AG04450 (cell line): ENCODE measurements around the gene COPB2. TPM values are rescaled to one million over a fixed set of nuclear protein-coding genes. Genes with fewer than 3 reads are reported as not detected.
"Not testable (repeated sequence)": the region's sequence is repeated elsewhere in the genome, so short reads cannot be mapped to it uniquely, and the experiment has no call there.

Experiments used
- CTCF ChIA-PET: fragments of 300-600, 350-600 bp; formaldehyde crosslinking; extraction: SDS; loops from one replicate; lab custom pipeline; 2022; ENCODE audit warnings: antibody characterized with exemption, inconsistent platforms; lab: Charles Lee
- POLR2A ChIA-PET: fragments of 350-600 bp; formaldehyde crosslinking; extraction: SDS; loops from one replicate; lab custom pipeline; 2021; ENCODE audit warnings: antibody characterized with exemption, inconsistent platforms; lab: Yijun Ruan, JAX
- DNase-seq: peaks from one replicate; pipeline ENCODE4 v3.0.0-alpha.2; 2011; ENCODE audit warnings: low read depth, low spot score
- H3K27ac ChIP-seq: one replicate; pipeline ENCODE4 v1.5.1; 2012; ENCODE audit warnings: low read depth, low read length, control low read depth
- H3K27me3 ChIP-seq: one replicate; pipeline ENCODE4 v1.6.0; 2012; ENCODE audit warnings: low read length; ENCODE audit not compliant: control insufficient read depth, insufficient read depth
- H3K4me3 ChIP-seq: 2 replicates; pipeline ENCODE4 v1.5.1; 2011; ENCODE audit warnings: mild to moderate bottlenecking, low read depth, low read length, control low read depth
- H3K9me3 ChIP-seq: 2 replicates; pipeline ENCODE4 v1.5.1; 2012; ENCODE audit warnings: low read length; ENCODE audit not compliant: control insufficient read depth, insufficient read depth
- polyA plus RNA-seq: library from polyadenylated mRNA; depleted of rRNA; stranded (reverse); fragments of >200 nt; gene quantifications from 2 replicates; pipeline ENCODE4 v1.2.3, GENCODE V29; 2011
- TF ChIP-seq, protein P1 (sequence below): IDR thresholded peaks from 2 replicates; pipeline ENCODE4 v1.5.1; 2011; ENCODE audit warnings: low read depth, low read length, control low read depth, inconsistent platforms

Gene COPB2
- polyA plus RNA-seq, 1 experiment = 331 TPM

DNA sequence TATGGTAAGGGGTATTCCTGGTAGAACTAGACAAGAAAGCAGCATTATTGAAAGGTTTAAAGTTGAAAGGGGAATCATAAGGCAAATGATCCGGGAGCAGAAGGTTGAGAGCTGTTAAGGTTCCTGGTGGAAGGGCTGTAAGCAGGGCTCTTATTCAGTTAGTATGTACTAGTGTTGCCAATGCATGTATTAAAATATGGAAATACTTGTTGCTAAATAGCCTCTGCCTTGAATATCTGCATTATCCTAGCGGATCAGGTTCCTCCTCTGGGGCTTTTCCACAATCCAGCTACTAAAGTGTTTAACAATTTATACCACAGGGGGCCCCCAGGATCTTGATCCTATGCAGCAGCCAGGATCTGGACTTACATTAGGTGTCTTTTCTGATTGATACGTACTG lies 7.3 kb upstream of the COPB2 start:
- H3K4me3 ChIP-seq = no peak overlapping the region
- POLR2A ChIA-PET = no interaction called here
- H3K27ac ChIP-seq = no peak overlapping the region

DNA sequence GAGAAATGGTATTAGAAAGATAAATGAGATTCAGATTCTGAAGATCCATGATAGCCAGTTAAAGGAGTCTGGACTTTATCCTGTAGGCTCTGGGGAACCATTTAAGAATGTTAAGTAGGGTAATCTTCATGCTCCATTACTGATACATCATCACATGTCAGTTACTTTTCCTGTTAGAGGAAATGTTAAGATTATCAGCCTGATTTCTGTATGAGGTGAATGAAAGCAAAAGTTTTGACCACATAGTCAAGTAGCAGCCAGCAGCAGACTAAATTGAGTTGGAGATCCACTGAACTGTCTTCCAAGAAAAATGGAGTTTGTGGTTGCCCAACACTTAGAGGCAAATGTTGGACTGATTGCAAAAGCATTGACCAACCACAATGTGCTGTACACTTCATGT lies 4.7 kb upstream of the COPB2 start:
- H3K27me3 ChIP-seq = peaks cover 2% of the 10 kb centered on the region
- ChIA-PET POLR2A (no interaction called here), CTCF (no interaction called here)
- H3K4me3 ChIP-seq = no peak overlapping the region
- TF ChIP-seq, protein P1, sequence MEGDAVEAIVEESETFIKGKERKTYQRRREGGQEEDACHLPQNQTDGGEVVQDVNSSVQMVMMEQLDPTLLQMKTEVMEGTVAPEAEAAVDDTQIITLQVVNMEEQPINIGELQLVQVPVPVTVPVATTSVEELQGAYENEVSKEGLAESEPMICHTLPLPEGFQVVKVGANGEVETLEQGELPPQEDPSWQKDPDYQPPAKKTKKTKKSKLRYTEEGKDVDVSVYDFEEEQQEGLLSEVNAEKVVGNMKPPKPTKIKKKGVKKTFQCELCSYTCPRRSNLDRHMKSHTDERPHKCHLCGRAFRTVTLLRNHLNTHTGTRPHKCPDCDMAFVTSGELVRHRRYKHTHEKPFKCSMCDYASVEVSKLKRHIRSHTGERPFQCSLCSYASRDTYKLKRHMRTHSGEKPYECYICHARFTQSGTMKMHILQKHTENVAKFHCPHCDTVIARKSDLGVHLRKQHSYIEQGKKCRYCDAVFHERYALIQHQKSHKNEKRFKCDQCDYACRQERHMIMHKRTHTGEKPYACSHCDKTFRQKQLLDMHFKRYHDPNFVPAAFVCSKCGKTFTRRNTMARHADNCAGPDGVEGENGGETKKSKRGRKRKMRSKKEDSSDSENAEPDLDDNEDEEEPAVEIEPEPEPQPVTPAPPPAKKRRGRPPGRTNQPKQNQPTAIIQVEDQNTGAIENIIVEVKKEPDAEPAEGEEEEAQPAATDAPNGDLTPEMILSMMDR = no peak
- no peak for DNase-seq
- H3K27ac ChIP-seq = no peak overlapping the region
- no peaks in the 10 kb centered on the region for H3K9me3 ChIP-seq

More for the DNA sequence above, 7.3 kb upstream of the COPB2 start:
- TF ChIP-seq, protein P1 = no peak
- CTCF ChIA-PET = interaction anchor here (1.3 kb wide), 1 partner anchor 27 kb away, joined by 4 read pairs; no protein-coding TSS in a partner anchor
- no peak for DNase-seq
- Histone ChIP-seq H3K9me3 (no peaks in the 10 kb centered on the region), H3K27me3 (peaks cover 2% of the 10 kb centered on the region)

DNA sequence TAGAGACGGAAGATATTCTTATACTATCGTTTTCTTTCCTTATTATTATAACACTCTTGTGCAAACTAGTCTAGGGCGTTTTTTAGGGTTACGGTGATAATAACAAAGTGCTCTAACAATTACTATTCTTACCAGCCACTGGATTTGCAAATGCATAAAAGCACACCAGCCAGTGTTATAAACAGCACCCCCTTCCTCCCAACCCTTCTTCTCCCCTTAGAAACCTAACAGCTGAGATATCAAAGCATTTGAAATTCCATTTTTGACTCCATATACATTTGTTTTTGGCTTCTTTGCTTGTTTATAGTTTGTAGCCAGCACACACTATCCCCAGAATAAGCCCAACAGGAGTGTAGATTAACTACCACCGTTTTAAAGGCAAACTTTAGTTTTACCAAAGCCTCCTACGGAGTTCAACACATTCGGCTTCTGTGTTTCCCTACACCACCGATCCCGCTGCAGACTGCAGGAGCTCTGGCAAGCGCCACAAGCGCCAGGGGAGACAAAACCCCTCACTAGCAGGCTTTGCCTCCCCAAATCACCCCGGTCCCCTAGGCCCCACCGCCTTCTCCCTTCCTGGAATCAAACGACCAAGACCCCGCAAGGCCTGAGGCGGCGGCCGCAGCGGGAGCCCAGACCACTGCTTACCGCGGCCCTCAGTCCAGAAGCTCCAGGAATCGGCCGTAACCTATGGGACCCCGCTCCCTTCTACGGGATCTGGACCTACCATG lies 461 bp downstream of the COPB2 start:
- H3K27me3 ChIP-seq = no peaks in the 10 kb centered on the region
- CTCF ChIA-PET = interaction anchor here (0.7 to 1.6 kb wide), 4 partner anchors 10 to 459 kb away, joined by 3 to 7 read pairs (median 4); no protein-coding TSS in a partner anchor
- peak overlapping the region; percentile 93 for H3K27ac ChIP-seq
- POLR2A ChIA-PET = interaction anchor here (0.7 to 1.5 kb wide), 3 partner anchors 35 to 97 kb away, joined by 3 to 6 read pairs (median 3); no protein-coding TSS in a partner anchor
- TF ChIP-seq, protein P1 = no peak
- DNase-seq = no peak
- peak overlapping the region; percentile 94 for H3K4me3 ChIP-seq
- no peaks in the 10 kb centered on the region for H3K9me3 ChIP-seq

DNA sequence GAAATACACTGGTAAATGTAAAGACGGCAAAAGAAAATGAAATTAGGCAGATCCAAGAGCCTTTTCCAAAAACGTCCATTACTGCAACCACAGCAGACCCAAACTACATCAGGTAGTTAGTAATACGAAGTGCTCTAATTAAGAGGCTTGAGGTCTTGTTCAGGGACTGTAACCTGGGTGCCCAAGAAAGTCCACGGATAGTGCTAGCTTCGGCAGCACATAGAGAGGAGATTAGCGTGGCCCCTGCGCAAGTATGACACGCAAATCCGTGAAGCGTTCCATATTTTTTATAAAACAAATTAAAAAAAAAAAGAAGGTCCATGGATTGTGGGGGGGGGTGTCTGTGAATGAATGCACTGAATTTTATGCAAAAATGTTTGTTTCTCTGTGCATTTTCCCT lies 1.4 kb downstream of the COPB2 start:
- POLR2A ChIA-PET = interaction anchor here (0.9 kb wide), 1 partner anchor 86 kb away, joined by 5 read pairs; no protein-coding TSS in a partner anchor
- no peak for DNase-seq
- CTCF ChIA-PET = interaction anchor here (1.3 to 1.8 kb wide), 2 partner anchors 34 to 40 kb away, joined by 5 to 8 read pairs; no protein-coding TSS in a partner anchor

DNA sequence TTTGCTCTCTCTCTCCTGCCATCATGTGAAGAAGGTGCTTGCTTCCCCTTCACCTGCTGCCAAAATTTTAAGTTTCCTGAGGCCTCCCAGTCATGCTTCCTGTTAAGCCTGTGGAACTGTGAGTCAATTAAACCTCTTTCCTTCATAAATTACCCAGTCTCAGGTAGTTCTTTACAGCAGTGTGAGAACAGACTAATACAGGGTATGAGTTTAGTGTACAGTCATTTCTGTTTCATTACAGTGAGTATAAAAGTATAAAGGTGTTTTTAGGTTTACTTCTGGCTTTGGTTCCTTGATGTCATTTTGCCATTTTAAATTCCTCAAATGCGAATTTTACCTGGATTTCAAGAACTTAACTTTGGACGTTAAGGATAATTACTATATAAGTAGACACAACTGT lies 7.2 kb downstream of the COPB2 start:
- H3K27me3 ChIP-seq, H3K9me3 ChIP-seq, POLR2A ChIA-PET, CTCF ChIA-PET, H3K4me3 ChIP-seq, DNase-seq, H3K27ac ChIP-seq: not testable (repeated sequence)

More for the DNA sequence above, 1.4 kb downstream of the COPB2 start:
- H3K9me3 ChIP-seq = no peaks in the 10 kb centered on the region
- H3K27me3 ChIP-seq = no peaks in the 10 kb centered on the region
- no peak overlapping the region for H3K27ac ChIP-seq
- H3K4me3 ChIP-seq = peak overlapping the region; percentile 94
- TF ChIP-seq, protein P1 = no peak
